ENCODE data around the gene ABHD17C. TPM values are rescaled to one million over a fixed set of nuclear protein-coding genes. Genes with fewer than 3 reads are reported as not detected.

Gene ABHD17C
- total and polyA plus RNA-seq, 12 donors: 1.9 to 9.9 (median 5.3) TPM

DNA sequence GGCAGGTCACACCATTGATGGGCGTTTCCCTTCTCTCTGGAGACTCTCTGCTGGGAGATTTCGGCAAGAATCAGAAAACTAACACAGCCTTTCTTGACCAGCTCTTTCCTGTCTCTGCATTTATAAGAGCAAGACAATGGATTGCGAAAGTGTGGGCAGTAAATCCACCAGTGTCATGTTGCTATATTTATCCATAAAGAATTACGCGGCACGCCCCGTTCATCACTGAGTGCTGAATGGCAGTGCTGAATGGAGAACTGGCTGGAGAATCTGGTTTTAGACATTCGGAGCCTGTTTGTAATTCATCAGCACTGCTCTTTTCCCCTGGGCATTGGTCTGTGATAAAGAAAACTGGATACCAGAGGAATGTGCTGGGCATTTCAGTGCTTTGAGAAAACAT lies 82.0 kb downstream of the ABHD17C start:
- H3K27ac ChIP-seq: no peak overlapping the region
- intact Hi-C loops (cut with DNase I): loop anchor here (5.0 to 10.0 kb wide), 5 partner anchors 115 to 322 kb away; no protein-coding TSS in a partner anchor

DNA sequence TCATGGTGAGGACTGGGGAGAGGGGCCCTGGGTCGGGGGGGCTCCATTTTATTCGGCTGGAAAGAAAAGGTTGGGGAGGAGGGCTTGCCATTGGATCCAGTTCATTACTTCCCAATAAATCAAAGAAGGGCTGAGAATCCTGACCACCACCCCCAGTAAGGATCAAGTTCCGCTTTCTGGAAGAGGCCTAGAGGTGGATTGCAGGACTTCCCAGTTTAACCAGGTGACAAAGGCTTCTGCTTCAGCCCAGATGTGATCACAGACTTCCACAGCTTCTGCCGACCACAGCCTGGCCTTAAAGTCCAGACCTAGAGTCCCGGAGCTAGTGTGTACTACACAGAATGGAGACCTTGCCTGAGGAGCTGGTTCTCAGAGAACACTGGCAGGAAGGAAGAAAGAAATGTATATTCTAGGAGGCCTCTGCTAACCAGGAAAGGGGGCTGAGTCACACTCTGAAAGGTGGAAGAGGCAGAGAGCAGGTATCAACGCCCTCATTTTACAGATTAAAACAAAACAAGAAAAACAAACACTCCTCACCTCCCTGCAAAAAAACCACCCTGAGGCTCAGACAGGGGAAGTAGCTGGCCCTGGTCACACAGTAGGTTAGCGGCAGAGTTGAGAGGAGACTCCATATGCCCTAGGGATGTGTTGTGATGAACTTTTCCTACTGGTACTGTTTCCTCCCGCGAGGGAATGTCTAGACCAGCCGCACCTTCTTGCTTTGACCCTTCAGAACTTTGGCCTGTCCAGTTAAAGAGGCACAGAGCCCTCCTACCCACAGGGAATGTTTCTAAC lies 82.9 kb downstream of the ABHD17C start:
- H3K36me3 ChIP-seq (replicated peaks in 1 of 2): no peaks in the 10 kb centered on the region
- DNase-seq: no peak
- no peaks in the 10 kb centered on the region for H3K9me3 ChIP-seq (replicated peaks in 1 of 3)
- TF ChIP-seq, protein P1, sequence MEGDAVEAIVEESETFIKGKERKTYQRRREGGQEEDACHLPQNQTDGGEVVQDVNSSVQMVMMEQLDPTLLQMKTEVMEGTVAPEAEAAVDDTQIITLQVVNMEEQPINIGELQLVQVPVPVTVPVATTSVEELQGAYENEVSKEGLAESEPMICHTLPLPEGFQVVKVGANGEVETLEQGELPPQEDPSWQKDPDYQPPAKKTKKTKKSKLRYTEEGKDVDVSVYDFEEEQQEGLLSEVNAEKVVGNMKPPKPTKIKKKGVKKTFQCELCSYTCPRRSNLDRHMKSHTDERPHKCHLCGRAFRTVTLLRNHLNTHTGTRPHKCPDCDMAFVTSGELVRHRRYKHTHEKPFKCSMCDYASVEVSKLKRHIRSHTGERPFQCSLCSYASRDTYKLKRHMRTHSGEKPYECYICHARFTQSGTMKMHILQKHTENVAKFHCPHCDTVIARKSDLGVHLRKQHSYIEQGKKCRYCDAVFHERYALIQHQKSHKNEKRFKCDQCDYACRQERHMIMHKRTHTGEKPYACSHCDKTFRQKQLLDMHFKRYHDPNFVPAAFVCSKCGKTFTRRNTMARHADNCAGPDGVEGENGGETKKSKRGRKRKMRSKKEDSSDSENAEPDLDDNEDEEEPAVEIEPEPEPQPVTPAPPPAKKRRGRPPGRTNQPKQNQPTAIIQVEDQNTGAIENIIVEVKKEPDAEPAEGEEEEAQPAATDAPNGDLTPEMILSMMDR (IDR thresholded peaks at IDR 0.05): no peak
- no peak for TF ChIP-seq POLR2A (IDR thresholded peaks at IDR 0.05)
- peaks cover 5 to 20% of the 10 kb centered on the region in 2 donors for H3K4me1 ChIP-seq (replicated peaks in 1 of 2)
- no peak overlapping the region for H3K27ac ChIP-seq
- H3K4me3 ChIP-seq: no peak overlapping the region
- 73 to 81% (median 78%) methylated on average over 10 of the region's 10 CpGs for whole genome bisulfite sequencing, 4 donors
- intact Hi-C loops (cut with DNase I): loop anchor here (2.0 to 10.0 kb wide), 6 partner anchors 116 to 323 kb away; no protein-coding TSS in a partner anchor
- H3K27me3 ChIP-seq: peaks cover 21% of the 10 kb centered on the region

More for the DNA sequence above, 82.0 kb downstream of the ABHD17C start:
- Histone ChIP-seq H3K4me3 (no peak overlapping the region), H3K27me3 (peaks cover 21% of the 10 kb centered on the region), H3K9me3 (replicated peaks in 1 of 3) (no peaks in the 10 kb centered on the region), H3K4me1 (replicated peaks in 1 of 2) (peaks cover 5 to 20% of the 10 kb centered on the region in 2 donors), H3K36me3 (replicated peaks in 1 of 2) (no peaks in the 10 kb centered on the region)
- WGBS, 4 donors: 21 to 51% (median 36%) methylated on average over 7 to 8 of the region's 8 CpGs
- peak in 5 of 7 donors; percentile 23 to 64 (median 32) for DNase-seq
- TF ChIP-seq POLR2A (IDR thresholded peaks at IDR 0.05): no peak
- TF ChIP-seq, protein P1 (IDR thresholded peaks at IDR 0.05): no peak

DNA sequence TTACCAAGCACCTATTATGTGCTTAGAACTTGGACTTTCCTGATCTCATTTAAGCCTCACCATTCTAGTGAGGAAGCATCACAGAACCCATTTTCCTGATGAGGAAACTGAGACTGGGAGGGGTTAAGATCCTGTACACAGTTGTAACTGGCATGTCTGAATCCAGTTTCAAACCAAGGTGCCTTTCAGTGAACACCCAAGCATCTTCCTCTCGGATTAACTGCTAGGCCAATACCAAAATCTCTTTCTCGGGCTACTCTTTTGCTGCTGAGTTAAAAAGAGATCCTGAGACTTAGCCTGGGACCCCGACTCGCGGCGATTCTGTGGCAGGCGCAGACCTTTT lies 83.5 kb downstream of the ABHD17C start:
- no peak for DNase-seq
- H3K27me3 ChIP-seq: peaks cover 21% of the 10 kb centered on the region
- TF ChIP-seq, protein P1 (IDR thresholded peaks at IDR 0.05): no peak
- no peak for TF ChIP-seq POLR2A (IDR thresholded peaks at IDR 0.05)
- WGBS, 4 donors: 17 to 30% (median 23%) methylated on average over 7 of the region's 7 CpGs
- intact Hi-C loops (cut with DNase I): loop anchor here (2.0 to 10.0 kb wide), 6 partner anchors 116 to 324 kb away; no protein-coding TSS in a partner anchor
- no peaks in the 10 kb centered on the region for H3K36me3 ChIP-seq (replicated peaks in 1 of 2)
- H3K4me1 ChIP-seq (replicated peaks in 1 of 2): peaks cover 5 to 20% of the 10 kb centered on the region in 2 donors
- peak overlapping the region in 1 of 4 donors; percentile 53 for H3K4me3 ChIP-seq
- no peak overlapping the region for H3K27ac ChIP-seq
- no peaks in the 10 kb centered on the region for H3K9me3 ChIP-seq (replicated peaks in 1 of 3)

DNA sequence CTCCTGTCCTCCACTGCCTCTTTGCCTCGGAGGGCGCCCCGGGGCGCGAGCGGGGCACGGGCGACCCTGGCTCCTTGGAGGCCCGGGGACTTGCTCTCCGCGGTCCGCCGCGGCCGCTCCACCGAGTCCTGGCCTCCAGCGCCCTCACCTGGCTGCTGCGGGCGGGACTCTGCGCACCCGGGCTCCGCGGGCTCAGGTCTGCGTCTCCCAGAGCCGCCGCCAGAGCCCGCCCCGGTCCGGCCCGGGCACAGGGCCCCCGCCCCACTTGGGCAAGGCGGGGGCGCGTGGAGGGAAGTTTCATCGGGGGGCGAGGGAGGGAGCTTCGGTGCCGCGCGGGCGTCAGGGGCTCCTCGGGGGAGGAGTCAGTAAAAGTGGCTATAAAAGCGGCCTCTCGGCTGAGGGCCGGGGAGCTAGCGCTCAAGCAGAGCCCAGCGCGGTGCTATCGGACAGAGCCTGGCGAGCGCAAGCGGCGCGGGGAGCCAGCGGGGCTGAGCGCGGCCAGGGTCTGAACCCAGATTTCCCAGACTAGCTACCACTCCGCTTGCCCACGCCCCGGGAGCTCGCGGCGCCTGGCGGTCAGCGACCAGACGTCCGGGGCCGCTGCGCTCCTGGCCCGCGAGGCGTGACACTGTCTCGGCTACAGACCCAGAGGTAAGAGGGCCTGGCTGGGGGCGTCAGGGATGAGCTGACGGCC lies 84.0 kb downstream of the ABHD17C start, which contains the start of gene CEMIP:
Gene CEMIP, plus strand, starts transcription at position 407 of the 694 bp plus-strand sequence. CDS start 94,510 bp downstream, outside the sequence.
- intact Hi-C loops (cut with DNase I): loop anchor here (2.0 to 10.0 kb wide), 6 partner anchors 117 to 324 kb away; no protein-coding TSS in a partner anchor
- WGBS, 4 donors: 0 to 1% (median 1%) methylated on average over 8 to 75 of the region's 75 CpGs
- Histone ChIP-seq H3K36me3 (replicated peaks in 1 of 2) (no peaks in the 10 kb centered on the region), H3K4me1 (replicated peaks in 1 of 2) (peaks cover 5 to 20% of the 10 kb centered on the region in 2 donors), H3K27ac (no peak within 1 kb of the TSS), H3K4me3 (peak within 1 kb of the TSS in 2 of 4 donors; percentile 23 to 53), H3K27me3 (peaks cover 21% of the 10 kb centered on the region), H3K9me3 (replicated peaks in 1 of 3) (no peaks in the 10 kb centered on the region)
- DNase-seq: peak; percentile 56 to 81 (median 74)
- TF ChIP-seq, protein P1 (IDR thresholded peaks at IDR 0.05): peak; percentile 34 to 81 (median 66)
- no peak for TF ChIP-seq POLR2A (IDR thresholded peaks at IDR 0.05)

Measured in adrenal gland (tissue), 12 donors.